Esophagus muscularis mucosa (tissue), 4 donors: Measurements from ENCODE around the gene LHFPL6. TPM values are rescaled to one million over a fixed set of nuclear protein-coding genes. Genes with fewer than 3 reads are reported as not detected.

Experiments
- DNase-seq: peaks from one replicate; pipeline ENCODE4 v3.0.0-alpha.2; 2017; ENCODE audit errors: extremely low spot score
- H3K27ac ChIP-seq, 4 donors: fragments of 200-600 bp; sonication (generic); replicated peaks in 1 of 4; 1 replicate in 3 of 4; 2 replicates in 1 of 4; pipeline ENCODE4 v1.5.1; 2016 to 2019; ENCODE audit warnings: mild to moderate bottlenecking in 1 of 4
- H3K27me3 ChIP-seq, 4 donors: fragments of 200-600 bp; sonication (generic); one replicate each; pipeline versions ENCODE4 v1.5.1 to v1.6.0; 2016 to 2019
- H3K36me3 ChIP-seq, 4 donors: fragments of 200-600 bp; sonication (generic); one replicate each; pipeline ENCODE4 v1.5.1; 2016 to 2019
- H3K4me1 ChIP-seq, 4 donors: fragments of 200-600 bp; sonication (generic); one replicate each; pipeline ENCODE4 v1.5.1; 2016 to 2019
- H3K4me3 ChIP-seq, 4 donors: fragments of 200-600 bp; sonication (generic); 1 replicate in 2 of 4; 2 replicates in 2 of 4; pipeline ENCODE4 v1.5.1; 2016 to 2019; ENCODE audit warnings: mild to moderate bottlenecking in 4 of 4, moderate library complexity in 1 of 4
- H3K9me3 ChIP-seq, 4 donors: fragments of 200-600 bp; sonication (generic); 1 replicate in 3 of 4; 2 replicates in 1 of 4; pipeline ENCODE4 v1.5.1; 2016 to 2019
- CTCF ChIP-seq, 3 experiments: fragments of 200-600 bp in 2 of 3; fragments of 450-650 bp in 1 of 3; sonication (generic) in 2 of 3; IDR thresholded peaks; one replicate each; pipeline ENCODE4 v1.5.1; 2017 to 2019; ENCODE audit warnings: antibody characterized with exemption in 3 of 3, mild to moderate bottlenecking in 2 of 3, moderate library complexity in 1 of 3
- EP300 ChIP-seq: sonication (generic); formaldehyde crosslinking; IDR thresholded peaks from one replicate; pipeline ENCODE4 v1.6.1; 2017; ENCODE audit warnings: antibody characterized with exemption
- POLR2A ChIP-seq: fragments of 450-650 bp; IDR thresholded peaks from one replicate; pipeline ENCODE4 v1.6.1; 2017; ENCODE audit warnings: antibody characterized with exemption, moderate library complexity, mild to moderate bottlenecking, low read depth
- POLR2AphosphoS5 ChIP-seq, 2 donors: sonication (generic); formaldehyde crosslinking; IDR thresholded peaks; one replicate each; pipeline ENCODE4 v1.6.1; 2017; ENCODE audit warnings: antibody characterized with exemption in 2 of 2
- WGBS: methylation state at CpG from one replicate; pipeline ENCODE4 v1.1.5; 2018; 5-methylcytosine and 5-hydroxymethylcytosine counted together
- intact Hi-C: fragments of 100-400 bp; cut with DNase I; formaldehyde crosslinking; loops from one replicate; pipeline ENCODE4 v1.15.1; 2023
- total RNA-seq, 4 donors: library from RNA; depleted of rRNA; stranded (reverse); fragments of >200 nt; gene quantifications; one replicate each; pipeline versions ENCODE4 v1.1.0 to v1.2.1, GENCODE V29; 2016

The LHFPL6 gene
- total RNA-seq, 4 donors from 2014 or later = 55.6 to 75.9 (median 72.0) TPM

- intact Hi-C loops = no loop called here
- DNase-seq = no peak
- Histone ChIP-seq H3K36me3 (no peaks in the 10 kb centered on the region), H3K27ac (no peak overlapping the region), H3K4me3 (no peak overlapping the region), H3K27me3 (no peaks in the 10 kb centered on the region), H3K9me3 (no peaks in the 10 kb centered on the region), H3K4me1 (peaks cover 9 to 42% (median 21%) of the 10 kb centered on the region in 4 donors)
- TF ChIP-seq CTCF (IDR thresholded peaks at IDR 0.05) = no peak
- TF ChIP-seq POLR2A = no peak
- TF ChIP-seq EP300 = no peak
- TF ChIP-seq POLR2AphosphoS5 (IDR thresholded peaks at IDR 0.05) = no peak
- 92% methylated on average over 5 of the region's 5 CpGs for WGBS
These were observed 97.8 kb downstream of the LHFPL6 start for GRCh38 chr13:39505151-39505550.

GRCh38 chr13:39503048-39503447, 99.9 kb downstream of the LHFPL6 start:
- no peak overlapping the region for H3K4me3 ChIP-seq
- TF ChIP-seq POLR2AphosphoS5 (IDR thresholded peaks at IDR 0.05) = no peak
- no peak for TF ChIP-seq CTCF (IDR thresholded peaks at IDR 0.05)
- 98% methylated on average over 3 of the region's 3 CpGs for WGBS
- H3K4me1 ChIP-seq = peaks cover 9 to 40% (median 23%) of the 10 kb centered on the region in 4 donors
- H3K9me3 ChIP-seq = no peaks in the 10 kb centered on the region
- no peak for DNase-seq
- no peaks in the 10 kb centered on the region for H3K27me3 ChIP-seq
- intact Hi-C loops = no loop called here
- no peaks in the 10 kb centered on the region for H3K36me3 ChIP-seq
- no peak overlapping the region for H3K27ac ChIP-seq

GRCh38 chr13:39501702-39502324, 101.2 kb downstream of the LHFPL6 start:
- no peaks in the 10 kb centered on the region for H3K36me3 ChIP-seq
- H3K4me3 ChIP-seq = no peak overlapping the region
- no peak overlapping the region for H3K27ac ChIP-seq
- WGBS = 72% methylated on average over 3 of the region's 3 CpGs
- no peaks in the 10 kb centered on the region for H3K27me3 ChIP-seq
- intact Hi-C loops = no loop called here
- DNase-seq = no peak
- H3K9me3 ChIP-seq = no peaks in the 10 kb centered on the region
- H3K4me1 ChIP-seq = peaks cover 9 to 30% (median 18%) of the 10 kb centered on the region in 4 donors
- no peak for TF ChIP-seq POLR2A
- TF ChIP-seq POLR2AphosphoS5 (IDR thresholded peaks at IDR 0.05) = no peak
- TF ChIP-seq EP300 = no peak
- TF ChIP-seq CTCF (IDR thresholded peaks at IDR 0.05) = no peak

GRCh38 chr13:39499604-39500003, 103.4 kb downstream of the LHFPL6 start:
- 54% methylated on average over 3 of the region's 3 CpGs for WGBS
- no peak for TF ChIP-seq EP300
- no peak for TF ChIP-seq CTCF (IDR thresholded peaks at IDR 0.05)
- no peak for TF ChIP-seq POLR2A
- TF ChIP-seq POLR2AphosphoS5 (IDR thresholded peaks at IDR 0.05) = no peak
- peak; percentile 78 for DNase-seq
- no peak overlapping the region for H3K27ac ChIP-seq
- peaks cover 9 to 18% (median 17%) of the 10 kb centered on the region in 4 donors for H3K4me1 ChIP-seq
- no peaks in the 10 kb centered on the region for H3K9me3 ChIP-seq
- H3K36me3 ChIP-seq = no peaks in the 10 kb centered on the region
- H3K4me3 ChIP-seq = no peak overlapping the region
- H3K27me3 ChIP-seq = no peaks in the 10 kb centered on the region
- intact Hi-C loops = no loop called here
